COLO668 (cell line): Measurements from ENCODE around the gene SH3YL1.

Experiments
- DNase-seq: peaks from one replicate; lab custom pipeline; 2025; ENCODE audit not compliant: unreplicated experiment; lab: John Stamatoyannopoulos, UW

Gene SH3YL1

GRCh38 chr2:263774-264492 is at the start of gene SH3YL1:
SH3YL1 (minus strand) TSS chr2:264032; CDS start chr2:263984, 48 bp downstream.
- peak; percentile 87 for DNase-seq

- DNase-seq = no peak
Observed at GRCh38 chr2:310994-311393, 47.2 kb upstream of the SH3YL1 start.

GRCh38 chr2:309954-310510 is 46.2 kb upstream of the SH3YL1 start:
- DNase-seq = no peak

GRCh38 chr2:309148-309953 is 45.5 kb upstream of the SH3YL1 start:
- DNase-seq = no peak

- DNase-seq = no peak
Observed at GRCh38 chr2:305366-305765, 41.5 kb upstream of the SH3YL1 start.

- DNase-seq = no peak
Observed at GRCh38 chr2:296354-296753, 32.5 kb upstream of the SH3YL1 start.

GRCh38 chr2:295090-295489 is 31.3 kb upstream of the SH3YL1 start:
- DNase-seq = no peak

GRCh38 chr2:290090-290722 is 26.4 kb upstream of the SH3YL1 start:
- peak; percentile 55 for DNase-seq

- no peak for DNase-seq
Observed at GRCh38 chr2:289362-290089, 25.7 kb upstream of the SH3YL1 start.

- no peak for DNase-seq
Observed at GRCh38 chr2:288758-289361, 25.0 kb upstream of the SH3YL1 start.

- peak; percentile 56 for DNase-seq
Observed at GRCh38 chr2:287911-288757, 24.3 kb upstream of the SH3YL1 start, which contains the start of gene ALKAL2. ALKAL2 (minus strand) TSS chr2:288091; CDS start chr2:287835, 256 bp downstream.

GRCh38 chr2:287471-287885 is 23.6 kb upstream of the SH3YL1 start:
- DNase-seq = no peak

GRCh38 chr2:286774-287392 is 23.1 kb upstream of the SH3YL1 start:
- no peak for DNase-seq

GRCh38 chr2:286035-286434 is 22.2 kb upstream of the SH3YL1 start:
- DNase-seq = no peak

- DNase-seq = no peak
Observed at GRCh38 chr2:285531-285930, 21.7 kb upstream of the SH3YL1 start.

GRCh38 chr2:284896-285492 is 21.2 kb upstream of the SH3YL1 start:
- DNase-seq = no peak

GRCh38 chr2:283996-284794 is 20.4 kb upstream of the SH3YL1 start:
- DNase-seq = no peak
